ENCODE measurements around the gene SMIM3. TPM values are rescaled to one million over a fixed set of nuclear protein-coding genes. Genes with fewer than 3 reads are reported as not detected.
"Not testable (repeated sequence)": the region's sequence is repeated elsewhere in the genome, so short reads cannot be mapped to it uniquely, and the experiment has no call there.

The SMIM3 gene
- total RNA-seq, 1 donor from 2014 or later: 9.5 TPM

- TF ChIP-seq CTCF (conservative IDR thresholded peaks at IDR 0.05; ENCODE audit: low read depth, low read length): no peak
- no peak overlapping the region for H3K4me3 ChIP-seq (ENCODE audit: low read depth, low read length)
- no peak for DNase-seq (ENCODE audit: low read depth)
Measured at GRCh38 chr5:150829744-150830143, 51.2 kb downstream of the SMIM3 start.

GRCh38 chr5:150831821-150832220 is 53.3 kb downstream of the SMIM3 start:
- not testable (repeated sequence) for DNase-seq (ENCODE audit: low read depth); H3K4me3 ChIP-seq (ENCODE audit: low read depth, low read length)

- no peak overlapping the region for H3K4me3 ChIP-seq (ENCODE audit: low read depth, low read length)
- DNase-seq (ENCODE audit: low read depth): no peak
- TF ChIP-seq CTCF (conservative IDR thresholded peaks at IDR 0.05; ENCODE audit: low read depth, low read length): no peak
Measured at GRCh38 chr5:150836064-150836463, 57.5 kb downstream of the SMIM3 start.

GRCh38 chr5:150836703-150837102 is 58.1 kb downstream of the SMIM3 start:
- TF ChIP-seq CTCF (conservative IDR thresholded peaks at IDR 0.05; ENCODE audit: low read depth, low read length): no peak
- no peak overlapping the region for H3K4me3 ChIP-seq (ENCODE audit: low read depth, low read length)
- DNase-seq (ENCODE audit: low read depth): no peak

- not testable (repeated sequence) for DNase-seq (ENCODE audit: low read depth); H3K4me3 ChIP-seq (ENCODE audit: low read depth, low read length)
Measured at GRCh38 chr5:150845185-150845859, 66.8 kb downstream of the SMIM3 start.

GRCh38 chr5:150846308-150846653 is 67.7 kb downstream of the SMIM3 start, which contains the start of gene IRGM:
TSS of gene IRGM (plus strand) at chr5:150846521. CDS start at chr5:150848124, 1,603 bp downstream.
- not testable (repeated sequence) for DNase-seq (ENCODE audit: low read depth)

More at GRCh38 chr5:150846308-150846653, 67.7 kb downstream of the SMIM3 start, which contains the start of gene IRGM:
- H3K4me3 ChIP-seq (ENCODE audit: low read depth, low read length): not testable (repeated sequence)

Other genes starting within 250 kb of the SMIM3 start
- gene SYNPO, start 138.1 kb upstream of the SMIM3 start, total RNA-seq: 0.43 and 1.4 TPM in 2 replicates
- gene MYOZ3, start 117.5 kb upstream of the SMIM3 start, total RNA-seq: 2.2 and 3.6 TPM in 2 replicates
- 33.2 and 35.6 TPM in 2 replicates for gene RBM22, start 77.7 kb upstream of the SMIM3 start, total RNA-seq
- gene DCTN4, start 19.7 kb upstream of the SMIM3 start, total RNA-seq: 29.0 and 30.2 TPM in 2 replicates
- gene IRGM, start 67.8 kb downstream of the SMIM3 start, total RNA-seq: not detected in 2 replicates
- 6.3 and 10.3 TPM in 2 replicates for gene ZNF300, start 126.2 kb downstream of the SMIM3 start, total RNA-seq
- 9.3 and 10.9 TPM in 2 replicates for gene GPX3, start 241.8 kb downstream of the SMIM3 start, total RNA-seq